Esophagus muscularis mucosa (tissue), 4 donors: ENCODE measurements around the gene BZW2. TPM values are rescaled to one million over a fixed set of nuclear protein-coding genes. Genes with fewer than 3 reads are reported as not detected.

ENCODE experiments used
- DNase-seq: peaks from one replicate; pipeline ENCODE4 v3.0.0-alpha.2; 2017; ENCODE audit errors: extremely low spot score
- H3K27ac ChIP-seq, 4 donors: fragments of 200-600 bp; sonication (generic); replicated peaks in 1 of 4; 1 replicate in 3 of 4; 2 replicates in 1 of 4; pipeline ENCODE4 v1.5.1; 2016 to 2019; ENCODE audit warnings: mild to moderate bottlenecking in 1 of 4
- H3K27me3 ChIP-seq, 4 donors: fragments of 200-600 bp; sonication (generic); one replicate each; pipeline versions ENCODE4 v1.5.1 to v1.6.0; 2016 to 2019
- H3K36me3 ChIP-seq, 4 donors: fragments of 200-600 bp; sonication (generic); one replicate each; pipeline ENCODE4 v1.5.1; 2016 to 2019
- H3K4me1 ChIP-seq, 4 donors: fragments of 200-600 bp; sonication (generic); one replicate each; pipeline ENCODE4 v1.5.1; 2016 to 2019
- H3K4me3 ChIP-seq, 4 donors: fragments of 200-600 bp; sonication (generic); 1 replicate in 2 of 4; 2 replicates in 2 of 4; pipeline ENCODE4 v1.5.1; 2016 to 2019; ENCODE audit warnings: mild to moderate bottlenecking in 4 of 4, moderate library complexity in 1 of 4
- H3K9me3 ChIP-seq, 4 donors: fragments of 200-600 bp; sonication (generic); 1 replicate in 3 of 4; 2 replicates in 1 of 4; pipeline ENCODE4 v1.5.1; 2016 to 2019
- CTCF ChIP-seq, 3 experiments: fragments of 200-600 bp in 2 of 3; fragments of 450-650 bp in 1 of 3; sonication (generic) in 2 of 3; IDR thresholded peaks; one replicate each; pipeline ENCODE4 v1.5.1; 2017 to 2019; ENCODE audit warnings: antibody characterized with exemption in 3 of 3, mild to moderate bottlenecking in 2 of 3, moderate library complexity in 1 of 3
- EP300 ChIP-seq: sonication (generic); formaldehyde crosslinking; IDR thresholded peaks from one replicate; pipeline ENCODE4 v1.6.1; 2017; ENCODE audit warnings: antibody characterized with exemption
- POLR2A ChIP-seq: fragments of 450-650 bp; IDR thresholded peaks from one replicate; pipeline ENCODE4 v1.6.1; 2017; ENCODE audit warnings: antibody characterized with exemption, moderate library complexity, mild to moderate bottlenecking, low read depth
- POLR2AphosphoS5 ChIP-seq, 2 donors: sonication (generic); formaldehyde crosslinking; IDR thresholded peaks; one replicate each; pipeline ENCODE4 v1.6.1; 2017; ENCODE audit warnings: antibody characterized with exemption in 2 of 2
- WGBS: methylation state at CpG from one replicate; pipeline ENCODE4 v1.1.5; 2018; 5-methylcytosine and 5-hydroxymethylcytosine counted together
- intact Hi-C: fragments of 100-400 bp; cut with DNase I; formaldehyde crosslinking; loops from one replicate; pipeline ENCODE4 v1.15.1; 2023
- total RNA-seq, 4 donors: library from RNA; depleted of rRNA; stranded (reverse); fragments of >200 nt; gene quantifications; one replicate each; pipeline versions ENCODE4 v1.1.0 to v1.2.1, GENCODE V29; 2016

Gene BZW2
- total RNA-seq, 4 donors from 2014 or later, result 48.1 to 73.9 (median 62.4) TPM

GRCh38 chr7:16708511-16708910, 62.5 kb downstream of the BZW2 start:
- intact Hi-C loops, result no loop called here
- no peak for TF ChIP-seq EP300
- TF ChIP-seq POLR2A, result no peak
- no peak for TF ChIP-seq CTCF (IDR thresholded peaks at IDR 0.05)
- TF ChIP-seq POLR2AphosphoS5 (IDR thresholded peaks at IDR 0.05), result no peak
- H3K4me3 ChIP-seq, result no peak overlapping the region
- H3K36me3 ChIP-seq, result peaks cover 6 to 46% (median 30%) of the 10 kb centered on the region in 4 donors
- WGBS, result 92% methylated on average over 4 of the region's 4 CpGs
- H3K9me3 ChIP-seq, result no peaks in the 10 kb centered on the region
- H3K27me3 ChIP-seq, result no peaks in the 10 kb centered on the region
- DNase-seq, result no peak
- H3K4me1 ChIP-seq, result no peaks in the 10 kb centered on the region
- no peak overlapping the region for H3K27ac ChIP-seq

GRCh38 chr7:16708980-16709379, 63.0 kb downstream of the BZW2 start:
- H3K9me3 ChIP-seq, result no peaks in the 10 kb centered on the region
- H3K27ac ChIP-seq, result no peak overlapping the region
- 69% methylated on average over 3 of the region's 3 CpGs for WGBS
- intact Hi-C loops, result no loop called here
- no peaks in the 10 kb centered on the region for H3K27me3 ChIP-seq
- no peaks in the 10 kb centered on the region for H3K4me1 ChIP-seq
- H3K36me3 ChIP-seq, result peaks cover 6 to 42% (median 27%) of the 10 kb centered on the region in 4 donors
- no peak for TF ChIP-seq POLR2A
- no peak for TF ChIP-seq CTCF (IDR thresholded peaks at IDR 0.05)
- TF ChIP-seq POLR2AphosphoS5 (IDR thresholded peaks at IDR 0.05), result no peak
- TF ChIP-seq EP300, result no peak
- no peak overlapping the region for H3K4me3 ChIP-seq
- DNase-seq, result no peak

- H3K4me3 ChIP-seq, result no peak overlapping the region
- H3K4me1 ChIP-seq, result no peaks in the 10 kb centered on the region
- H3K9me3 ChIP-seq, result no peaks in the 10 kb centered on the region
- intact Hi-C loops, result no loop called here
- no peak for DNase-seq
- no peaks in the 10 kb centered on the region for H3K27me3 ChIP-seq
- H3K27ac ChIP-seq, result no peak overlapping the region
- 82% methylated on average over 4 of the region's 4 CpGs for WGBS
- no peak for TF ChIP-seq CTCF (IDR thresholded peaks at IDR 0.05)
- no peak for TF ChIP-seq EP300
- no peak for TF ChIP-seq POLR2A
- TF ChIP-seq POLR2AphosphoS5 (IDR thresholded peaks at IDR 0.05), result no peak
- peaks cover 6 to 26% (median 16%) of the 10 kb centered on the region in 4 donors for H3K36me3 ChIP-seq
Observed at GRCh38 chr7:16710651-16711050, 64.7 kb downstream of the BZW2 start.

- H3K9me3 ChIP-seq, result no peaks in the 10 kb centered on the region
- H3K4me3 ChIP-seq, result no peak overlapping the region
- TF ChIP-seq POLR2AphosphoS5 (IDR thresholded peaks at IDR 0.05), result no peak
- no peaks in the 10 kb centered on the region for H3K27me3 ChIP-seq
- no peak for DNase-seq
- WGBS, result 87% methylated on average over 4 of the region's 4 CpGs
- intact Hi-C loops, result no loop called here
- H3K27ac ChIP-seq, result no peak overlapping the region
- H3K4me1 ChIP-seq, result no peaks in the 10 kb centered on the region
- H3K36me3 ChIP-seq, result peaks cover 0 to 16% (median 6%) of the 10 kb centered on the region in 4 donors
Observed at GRCh38 chr7:16711730-16712129, 65.7 kb downstream of the BZW2 start.

- Histone ChIP-seq H3K4me1 (no peaks in the 10 kb centered on the region), H3K36me3 (peaks cover 0 to 6% (median 0%) of the 10 kb centered on the region in 4 donors), H3K9me3 (no peaks in the 10 kb centered on the region), H3K4me3 (no peak overlapping the region), H3K27ac (no peak overlapping the region), H3K27me3 (no peaks in the 10 kb centered on the region)
- intact Hi-C loops, result no loop called here
- TF ChIP-seq POLR2A (no peak), POLR2AphosphoS5 (IDR thresholded peaks at IDR 0.05) (no peak), CTCF (IDR thresholded peaks at IDR 0.05) (no peak), EP300 (no peak)
- 89% methylated on average over 4 of the region's 4 CpGs for WGBS
- no peak for DNase-seq
Observed at GRCh38 chr7:16712916-16713315, 66.9 kb downstream of the BZW2 start.
